ENCODE results near the gene CHL1. TPM values are rescaled to one million over a fixed set of nuclear protein-coding genes. Genes with fewer than 3 reads are reported as not detected.

The CHL1 gene
- total RNA-seq, 2 donors from 2014 or later, result 3.0 to 10.6 TPM

- no peak overlapping the region for H3K4me3 ChIP-seq
- H3K27me3 ChIP-seq, result no peaks in the 10 kb centered on the region
- WGBS, 2 donors, result 67 to 84% methylated on average over 4 of the region's 4 CpGs
- intact Hi-C loops (cut with DNase I), result no loop called here
- H3K4me1 ChIP-seq, result no peaks in the 10 kb centered on the region
- H3K9me3 ChIP-seq, result no peaks in the 10 kb centered on the region
- no peaks in the 10 kb centered on the region for H3K36me3 ChIP-seq (replicated peaks in 1 of 2; ENCODE audit: insufficient read depth in 1 of 2, low read depth in 2 of 2)
- H3K27ac ChIP-seq, result no peak overlapping the region
- ATAC-seq (no peak), DNase-seq (no peak)
- no peak for TF ChIP-seq POLR2A (IDR thresholded peaks at IDR 0.05)
- no peak for TF ChIP-seq CTCF (IDR thresholded peaks at IDR 0.05)
Observed at GRCh38 chr3:449711-450110, 253.1 kb downstream of the CHL1 start.

- no peak for DNase-seq
- no peaks in the 10 kb centered on the region for H3K36me3 ChIP-seq (replicated peaks in 1 of 2; ENCODE audit: insufficient read depth in 1 of 2, low read depth in 2 of 2)
- H3K4me1 ChIP-seq, result no peaks in the 10 kb centered on the region
- 58 to 64% methylated on average over 2 of the region's 2 CpGs for WGBS, 2 donors
- no peak for TF ChIP-seq CTCF (IDR thresholded peaks at IDR 0.05)
- TF ChIP-seq POLR2A (IDR thresholded peaks at IDR 0.05), result no peak
- no peak overlapping the region for H3K4me3 ChIP-seq
- no peaks in the 10 kb centered on the region for H3K9me3 ChIP-seq
- ATAC-seq, result no peak
- H3K27me3 ChIP-seq, result no peaks in the 10 kb centered on the region
- H3K27ac ChIP-seq, result no peak overlapping the region
- intact Hi-C loops (cut with DNase I), result no loop called here
Observed at GRCh38 chr3:452221-452620, 255.7 kb downstream of the CHL1 start.

- Histone ChIP-seq H3K4me3 (no peak overlapping the region), H3K4me1 (no peaks in the 10 kb centered on the region), H3K36me3 (replicated peaks in 1 of 2; ENCODE audit: insufficient read depth in 1 of 2, low read depth in 2 of 2) (no peaks in the 10 kb centered on the region), H3K27me3 (no peaks in the 10 kb centered on the region), H3K9me3 (no peaks in the 10 kb centered on the region), H3K27ac (no peak overlapping the region)
- DNase-seq (no peak), ATAC-seq (no peak)
- TF ChIP-seq POLR2A (IDR thresholded peaks at IDR 0.05), result no peak
- no peak for TF ChIP-seq CTCF (IDR thresholded peaks at IDR 0.05)
- 67 to 76% methylated on average over 4 of the region's 4 CpGs for WGBS, 2 donors
- intact Hi-C loops (cut with DNase I), result no loop called here
Observed at GRCh38 chr3:453106-453505, 256.5 kb downstream of the CHL1 start.

- TF ChIP-seq CTCF (IDR thresholded peaks at IDR 0.05) (no peak), POLR2A (IDR thresholded peaks at IDR 0.05) (no peak)
- WGBS, 2 donors, result 28 to 32% methylated on average over 2 of the region's 2 CpGs
- H3K27ac ChIP-seq, result no peak overlapping the region
Observed at GRCh38 chr3:454986-455385, 258.4 kb downstream of the CHL1 start.

GRCh38 chr3:458124-458523, 261.6 kb downstream of the CHL1 start:
- no peak for ATAC-seq
- no peaks in the 10 kb centered on the region for H3K4me1 ChIP-seq
- H3K27me3 ChIP-seq, result no peaks in the 10 kb centered on the region
- no peak for DNase-seq
- no peaks in the 10 kb centered on the region for H3K9me3 ChIP-seq
- intact Hi-C loops (cut with DNase I), result no loop called here
- H3K4me3 ChIP-seq, result no peak overlapping the region
- 58 to 66% methylated on average over 3 of the region's 3 CpGs for WGBS, 2 donors
- H3K36me3 ChIP-seq (replicated peaks in 1 of 2; ENCODE audit: insufficient read depth in 1 of 2, low read depth in 2 of 2), result no peaks in the 10 kb centered on the region
- TF ChIP-seq CTCF (IDR thresholded peaks at IDR 0.05), result no peak
- TF ChIP-seq POLR2A (IDR thresholded peaks at IDR 0.05), result no peak
- H3K27ac ChIP-seq, result no peak overlapping the region

More at GRCh38 chr3:454986-455385, 258.4 kb downstream of the CHL1 start:
- Histone ChIP-seq H3K4me3 (no peak overlapping the region), H3K36me3 (replicated peaks in 1 of 2; ENCODE audit: insufficient read depth in 1 of 2, low read depth in 2 of 2) (no peaks in the 10 kb centered on the region), H3K4me1 (no peaks in the 10 kb centered on the region), H3K27me3 (no peaks in the 10 kb centered on the region), H3K9me3 (no peaks in the 10 kb centered on the region)
- ATAC-seq (no peak), DNase-seq (no peak)
- intact Hi-C loops (cut with DNase I), result no loop called here

Measured in body of pancreas (tissue), 4 donors.